ENCODE results near the gene XKR7.

XKR7 gene

GRCh38 chr20:32018269-32019155, 50.6 kb downstream of the XKR7 start:
- no peak for DNase-seq (ENCODE audit: low read depth in 2 of 2)
- peak overlapping the region; percentile 32 to 40 for H3K4me3 ChIP-seq (replicated peaks in 1 of 2; ENCODE audit: low read depth in 2 of 2, low read length in 2 of 2)
- no peak for TF ChIP-seq CTCF (IDR thresholded peaks at IDR 0.05; ENCODE audit: low read depth, low read length)

- DNase-seq (ENCODE audit: low read depth in 2 of 2) = no peak
- TF ChIP-seq CTCF (IDR thresholded peaks at IDR 0.05; ENCODE audit: low read depth, low read length) = no peak
- no peak overlapping the region for H3K4me3 ChIP-seq (replicated peaks in 1 of 2; ENCODE audit: low read depth in 2 of 2, low read length in 2 of 2)
Measured at GRCh38 chr20:32019156-32019510, 51.2 kb downstream of the XKR7 start.

GRCh38 chr20:32019563-32020463, 51.9 kb downstream of the XKR7 start:
- no peak overlapping the region for H3K4me3 ChIP-seq (replicated peaks in 1 of 2; ENCODE audit: low read depth in 2 of 2, low read length in 2 of 2)
- no peak for DNase-seq (ENCODE audit: low read depth in 2 of 2)
- TF ChIP-seq CTCF (IDR thresholded peaks at IDR 0.05; ENCODE audit: low read depth, low read length) = no peak

- no peak for DNase-seq (ENCODE audit: low read depth in 2 of 2)
- no peak overlapping the region for H3K4me3 ChIP-seq (replicated peaks in 1 of 2; ENCODE audit: low read depth in 2 of 2, low read length in 2 of 2)
- no peak for TF ChIP-seq CTCF (IDR thresholded peaks at IDR 0.05; ENCODE audit: low read depth, low read length)
Measured at GRCh38 chr20:32021091-32021490, 53.1 kb downstream of the XKR7 start.

- no peak overlapping the region for H3K4me3 ChIP-seq (replicated peaks in 1 of 2; ENCODE audit: low read depth in 2 of 2, low read length in 2 of 2)
- no peak for DNase-seq (ENCODE audit: low read depth in 2 of 2)
- TF ChIP-seq CTCF (IDR thresholded peaks at IDR 0.05; ENCODE audit: low read depth, low read length) = no peak
Measured at GRCh38 chr20:32024683-32025295, 56.8 kb downstream of the XKR7 start.

- H3K4me3 ChIP-seq (replicated peaks in 1 of 2; ENCODE audit: low read depth in 2 of 2, low read length in 2 of 2) = no peak overlapping the region
- DNase-seq (ENCODE audit: low read depth in 2 of 2) = no peak
- no peak for TF ChIP-seq CTCF (IDR thresholded peaks at IDR 0.05; ENCODE audit: low read depth, low read length)
Measured at GRCh38 chr20:32027643-32028042, 59.7 kb downstream of the XKR7 start.

Measured in cardiac fibroblast (primary cell).